H9 (cell line): Measurements from ENCODE around the gene LRP1. TPM values are rescaled to one million over a fixed set of nuclear protein-coding genes. Genes with fewer than 3 reads are reported as not detected.

Experiments used
- DNase-seq: peaks from one replicate; pipeline ENCODE4 v3.0.0-alpha.2; 2017
- H2AFZ ChIP-seq: one replicate; pipeline ENCODE4 v1.6.1; 2013; ENCODE audit warnings: mild to moderate bottlenecking, low read length, control low read depth, moderate library complexity
- H2AK5ac ChIP-seq: 2 replicates; pipeline ENCODE4 v1.6.1; 2013; ENCODE audit warnings: low read length, control low read depth, mixed read lengths; ENCODE audit not compliant: insufficient read length
- H2BK120ac ChIP-seq: one replicate; pipeline ENCODE4 v1.6.1; 2013; ENCODE audit warnings: low read depth, mild to moderate bottlenecking, low read length, control low read depth, inconsistent platforms; ENCODE audit not compliant: poor library complexity, severe bottlenecking
- H2BK12ac ChIP-seq: 2 replicates; pipeline ENCODE4 v1.6.1; 2013; ENCODE audit warnings: low read length, control low read depth, mixed read lengths, low read depth; ENCODE audit not compliant: insufficient read length
- H2BK15ac ChIP-seq: 2 replicates; pipeline ENCODE4 v1.6.1; 2013; ENCODE audit warnings: low read depth, low read length, control low read depth
- H2BK20ac ChIP-seq: one replicate; pipeline ENCODE4 v1.6.1; 2013; ENCODE audit warnings: low read depth, mild to moderate bottlenecking, low read length, control low read depth, inconsistent platforms; ENCODE audit not compliant: poor library complexity, severe bottlenecking
- H2BK5ac ChIP-seq: 2 replicates; pipeline ENCODE4 v1.6.1; 2013; ENCODE audit warnings: low read length, control low read depth, mixed read lengths; ENCODE audit not compliant: insufficient read length
- H3K14ac ChIP-seq: 2 replicates; pipeline ENCODE4 v1.6.1; 2013; ENCODE audit warnings: low read length, control low read depth; ENCODE audit not compliant: insufficient read depth
- H3K18ac ChIP-seq: 2 replicates; pipeline ENCODE4 v1.6.1; 2013; ENCODE audit warnings: low read depth, mild to moderate bottlenecking, mixed read lengths, low read length, control low read depth; ENCODE audit not compliant: insufficient read length
- H3K23ac ChIP-seq: 2 replicates; pipeline ENCODE4 v1.6.1; 2013; ENCODE audit warnings: low read length, control low read depth, mixed read lengths, low read depth; ENCODE audit not compliant: insufficient read length
- H3K23me2 ChIP-seq: 2 replicates; pipeline ENCODE4 v1.6.1; 2013; ENCODE audit warnings: low read depth, mild to moderate bottlenecking, mixed read lengths, low read length, control low read depth; ENCODE audit not compliant: insufficient read length, poor library complexity, severe bottlenecking
- H3K27ac ChIP-seq: 2 replicates; pipeline ENCODE4 v1.5.1; 2013; ENCODE audit warnings: low read length, control low read depth, mixed read lengths, low read depth; ENCODE audit not compliant: insufficient read length
- H3K27me3 ChIP-seq: 2 replicates; pipeline ENCODE4 v1.6.1; 2013; ENCODE audit warnings: low read length, control low read depth, inconsistent platforms; ENCODE audit not compliant: insufficient read depth
- H3K4ac ChIP-seq: 2 replicates; pipeline ENCODE4 v1.6.1; 2013; ENCODE audit warnings: low read depth, mild to moderate bottlenecking, control low read depth, inconsistent platforms, low read length, moderate library complexity
- H3K4me1 ChIP-seq: 2 replicates; pipeline ENCODE4 v1.6.1; 2013; ENCODE audit warnings: low read length, control low read depth, inconsistent platforms; ENCODE audit not compliant: insufficient read depth
- H3K4me2 ChIP-seq: 2 replicates; pipeline ENCODE4 v1.6.1; 2013; ENCODE audit warnings: low read length, control low read depth, mixed read lengths; ENCODE audit not compliant: insufficient read length, insufficient read depth
- H3K56ac ChIP-seq: 2 replicates; pipeline ENCODE4 v1.6.1; 2013; ENCODE audit warnings: low read depth, mild to moderate bottlenecking, mixed read lengths, low read length, control low read depth; ENCODE audit not compliant: insufficient read length
- H3K79me1 ChIP-seq: 2 replicates; pipeline ENCODE4 v1.6.1; 2013; ENCODE audit warnings: low read depth, mild to moderate bottlenecking, moderate library complexity, low read length, control low read depth, inconsistent platforms; ENCODE audit not compliant: insufficient read depth, poor library complexity, severe bottlenecking
- H3K79me2 ChIP-seq: 2 replicates; pipeline ENCODE4 v1.6.1; 2013; ENCODE audit warnings: low read length, control low read depth, inconsistent platforms; ENCODE audit not compliant: insufficient read depth
- H3K9ac ChIP-seq: 2 replicates; pipeline ENCODE4 v1.6.1; 2013; ENCODE audit warnings: low read length, control low read depth, mixed read lengths; ENCODE audit not compliant: insufficient read length; ENCODE audit errors: extremely low read depth
- H3K9me3 ChIP-seq: one replicate; pipeline ENCODE4 v1.6.1; 2013; ENCODE audit warnings: low read depth, low read length, inconsistent platforms; ENCODE audit not compliant: control insufficient read depth
- H3T11ph ChIP-seq: one replicate; pipeline ENCODE4 v1.6.1; 2013; ENCODE audit warnings: mild to moderate bottlenecking, low read length, control low read depth, inconsistent platforms
- H4K20me1 ChIP-seq: one replicate; pipeline ENCODE4 v1.6.1; 2013; ENCODE audit not compliant: control insufficient read depth, insufficient read length, insufficient read depth
- H4K5ac ChIP-seq: 2 replicates; pipeline ENCODE4 v1.6.1; 2013; ENCODE audit warnings: low read depth, mild to moderate bottlenecking, mixed read lengths, low read length, control low read depth; ENCODE audit not compliant: insufficient read length
- H4K8ac ChIP-seq: replicated peaks from 2 replicates; pipeline ENCODE4 v1.6.1; 2013; ENCODE audit warnings: low read length, control low read depth, mixed read lengths, low read depth; ENCODE audit not compliant: insufficient read length
- H4K91ac ChIP-seq: 2 replicates; pipeline ENCODE4 v1.6.1; 2013; ENCODE audit warnings: low read depth, mild to moderate bottlenecking, moderate library complexity, mixed read lengths, low read length, control low read depth; ENCODE audit not compliant: insufficient read length
- H3K27ac Mint-ChIP-seq, 3 experiments: 2 replicates in 2 of 3; 3 replicates in 1 of 3; pipeline ENCODE4 v1.8.0; 2020 to 2021; ENCODE audit warnings: mixed read lengths in 3 of 3, mild to moderate bottlenecking in 1 of 3, moderate library complexity in 1 of 3
- H3K27me3 Mint-ChIP-seq: 2 replicates; pipeline ENCODE4 v1.8.0; 2021; ENCODE audit warnings: low read depth, mild to moderate bottlenecking, moderate library complexity, mixed read lengths
- H3K36me3 Mint-ChIP-seq, 3 experiments: 2 replicates in 2 of 3; 3 replicates in 1 of 3; pipeline ENCODE4 v1.8.0; 2020 to 2021; ENCODE audit warnings: low read depth in 3 of 3, mixed read lengths in 3 of 3; ENCODE audit not compliant: insufficient read depth in 1 of 3
- H3K4me1 Mint-ChIP-seq, 2 experiments: 2 replicates each; pipeline ENCODE4 v1.8.0; 2020; ENCODE audit warnings: mixed read lengths in 2 of 2
- H3K4me3 Mint-ChIP-seq, 2 experiments: 2 replicates in 1 of 2; 3 replicates in 1 of 2; pipeline ENCODE4 v1.8.0; 2020 to 2021; ENCODE audit warnings: mild to moderate bottlenecking in 2 of 2, mixed read lengths in 2 of 2, moderate library complexity in 1 of 2
- H3K9me3 Mint-ChIP-seq, 2 experiments: 2 replicates in 1 of 2; 3 replicates in 1 of 2; pipeline ENCODE4 v1.8.0; 2020; ENCODE audit warnings: mild to moderate bottlenecking in 2 of 2, mixed read lengths in 2 of 2, moderate library complexity in 1 of 2
- WGBS: extraction: QIAGEN DNeasy Blood & Tissue Kit; methylation state at CpG from one replicate; pipeline ENCODE4 v1.1.7; 2013; ENCODE audit warnings: missing lambda C conversion rate, low lambda C conversion rate, mixed read lengths; ENCODE audit not compliant: insufficient read length; ENCODE audit errors: extremely low coverage; 5-methylcytosine and 5-hydroxymethylcytosine counted together
- total RNA-seq: library from RNA; stranded (reverse); gene quantifications from 2 replicates; pipeline ENCODE4 v1.2.1, GENCODE V29; 2021
- TF ChIP-seq, protein P1 (sequence below): fragments of 200-600 bp; sonication (generic); conservative IDR thresholded peaks from 3 replicates; pipeline ENCODE4 v1.8.0; 2021; ENCODE audit warnings: antibody characterized with exemption, mild to moderate bottlenecking

Gene LRP1
- total RNA-seq, 1 experiment from 2014 or later = 115 TPM

DNA sequence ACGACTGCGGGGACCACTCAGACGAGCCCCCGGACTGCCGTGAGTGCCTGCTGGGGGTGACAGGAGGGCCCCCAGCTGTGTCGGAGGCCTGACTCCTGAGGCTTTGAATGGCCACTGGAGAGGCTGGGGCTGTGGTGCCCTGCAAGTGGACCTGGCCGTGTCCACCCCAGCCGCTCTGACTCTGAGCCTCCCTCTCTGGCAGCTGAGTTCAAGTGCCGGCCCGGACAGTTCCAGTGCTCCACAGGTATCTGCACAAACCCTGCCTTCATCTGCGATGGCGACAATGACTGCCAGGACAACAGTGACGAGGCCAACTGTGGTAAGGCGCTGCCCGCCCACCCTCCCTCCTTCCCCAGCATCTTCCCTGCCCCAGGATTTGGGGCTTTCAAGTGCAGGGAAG lies 72.2 kb downstream of the LRP1 start:
- Histone ChIP-seq H4K8ac (no peak overlapping the region), H4K5ac (no peak overlapping the region), H3K27me3 (no peaks in the 10 kb centered on the region), H3K14ac (no peak overlapping the region), H2AK5ac (no peak overlapping the region), H3K79me1 (no peaks in the 10 kb centered on the region), H3K4me1 (no peaks in the 10 kb centered on the region), H3T11ph (no peak overlapping the region), H2BK120ac (no peak overlapping the region), H3K9me3 (no peaks in the 10 kb centered on the region), H3K79me2 (no peaks in the 10 kb centered on the region), H3K23ac (no peak overlapping the region), H3K4me2 (no peak overlapping the region), H2BK5ac (no peak overlapping the region), H3K4ac (no peak overlapping the region), H2BK15ac (no peak overlapping the region), H3K27ac (no peak overlapping the region), H3K23me2 (no peaks in the 10 kb centered on the region), H4K91ac (no peak overlapping the region), H2BK20ac (no peak overlapping the region), H2BK12ac (no peak overlapping the region), H4K20me1 (no peaks in the 10 kb centered on the region), H2AFZ (no peak overlapping the region), H3K56ac (no peak overlapping the region), H3K9ac (no peak overlapping the region), H3K18ac (no peak overlapping the region)
- no peaks in the 10 kb centered on the region for H3K27me3 Mint-ChIP-seq
- no peak for DNase-seq
- TF ChIP-seq, protein P1, sequence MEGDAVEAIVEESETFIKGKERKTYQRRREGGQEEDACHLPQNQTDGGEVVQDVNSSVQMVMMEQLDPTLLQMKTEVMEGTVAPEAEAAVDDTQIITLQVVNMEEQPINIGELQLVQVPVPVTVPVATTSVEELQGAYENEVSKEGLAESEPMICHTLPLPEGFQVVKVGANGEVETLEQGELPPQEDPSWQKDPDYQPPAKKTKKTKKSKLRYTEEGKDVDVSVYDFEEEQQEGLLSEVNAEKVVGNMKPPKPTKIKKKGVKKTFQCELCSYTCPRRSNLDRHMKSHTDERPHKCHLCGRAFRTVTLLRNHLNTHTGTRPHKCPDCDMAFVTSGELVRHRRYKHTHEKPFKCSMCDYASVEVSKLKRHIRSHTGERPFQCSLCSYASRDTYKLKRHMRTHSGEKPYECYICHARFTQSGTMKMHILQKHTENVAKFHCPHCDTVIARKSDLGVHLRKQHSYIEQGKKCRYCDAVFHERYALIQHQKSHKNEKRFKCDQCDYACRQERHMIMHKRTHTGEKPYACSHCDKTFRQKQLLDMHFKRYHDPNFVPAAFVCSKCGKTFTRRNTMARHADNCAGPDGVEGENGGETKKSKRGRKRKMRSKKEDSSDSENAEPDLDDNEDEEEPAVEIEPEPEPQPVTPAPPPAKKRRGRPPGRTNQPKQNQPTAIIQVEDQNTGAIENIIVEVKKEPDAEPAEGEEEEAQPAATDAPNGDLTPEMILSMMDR = no peak
- H3K4me1 Mint-ChIP-seq = no peaks in the 10 kb centered on the region
- H3K4me3 Mint-ChIP-seq = no peak overlapping the region
- no peaks in the 10 kb centered on the region for H3K9me3 Mint-ChIP-seq
- H3K36me3 Mint-ChIP-seq = peaks cover 54 to 98% (median 95%) of the 10 kb centered on the region in 3 experiments
- H3K27ac Mint-ChIP-seq = no peak overlapping the region
- no CpG with 5 or more reads among the region's 15 CpGs for WGBS
